Measurements from ENCODE around the gene ARID1B.

- no peak for TF ChIP-seq CTCF (conservative IDR thresholded peaks at IDR 0.05)
- no peak for TF ChIP-seq ZFX (IDR thresholded peaks at IDR 0.05)
Observed at GRCh38 chr6:156976216-156977127, 199.3 kb downstream of the ARID1B start.
